Neural cell (in vitro differentiated cells): ENCODE data around the gene RAD51B. TPM values are rescaled to one million over a fixed set of nuclear protein-coding genes. Genes with fewer than 3 reads are reported as not detected.
A peak's percentile ranks its signal among the peaks of the same experiment; 100 is the strongest.

Source experiments
- H2AFZ ChIP-seq: fragments of 200-600, 300-800 bp; sonication (generic), shearing (Covaris generic); 2 replicates; pipeline ENCODE4 v1.6.0; 2014; ENCODE audit warnings: low read depth, mild to moderate bottlenecking, antibody characterized with exemption, low read length, moderate library complexity
- H3F3A ChIP-seq: fragments of 200-600 bp; shearing (Covaris generic); 2 replicates; pipeline ENCODE4 v1.6.1; 2016; ENCODE audit warnings: mild to moderate bottlenecking, moderate library complexity, mixed read lengths, antibody characterized with exemption, low read length; ENCODE audit not compliant: insufficient read depth, poor library complexity, severe bottlenecking
- H3K27ac ChIP-seq: fragments of 200-600, 300-800 bp; sonication (generic), shearing (Covaris generic); 2 replicates; pipeline ENCODE4 v1.5.1; 2014; ENCODE audit warnings: mild to moderate bottlenecking, low read length, moderate library complexity
- H3K27me3 ChIP-seq: fragments of 300-800, 200-600 bp; sonication (generic), shearing (Covaris generic); 2 replicates; pipeline ENCODE4 v1.6.0; 2014; ENCODE audit warnings: mild to moderate bottlenecking, low read depth, low read length, moderate library complexity; ENCODE audit not compliant: insufficient read depth
- H3K36me3 ChIP-seq: fragments of 300-800, 200-600 bp; sonication (generic), shearing (Covaris generic); 2 replicates; pipeline ENCODE4 v1.5.1; 2014; ENCODE audit warnings: mild to moderate bottlenecking, antibody characterized with exemption, low read length, moderate library complexity; ENCODE audit not compliant: insufficient read depth
- H3K4me2 ChIP-seq: fragments of 300-800, 200-600 bp; sonication (generic), shearing (Covaris generic); 2 replicates; pipeline ENCODE4 v1.6.0; 2014; ENCODE audit warnings: mild to moderate bottlenecking, low read length
- H3K4me3 ChIP-seq: fragments of 300-800, 200-600 bp; sonication (generic), shearing (Covaris generic); 2 replicates; pipeline ENCODE4 v1.5.1; 2014; ENCODE audit warnings: mild to moderate bottlenecking, low read length, moderate library complexity
- H3K79me2 ChIP-seq: fragments of 200-600 bp; shearing (Covaris generic); replicated peaks from 2 replicates; pipeline ENCODE4 v1.6.0; 2014; ENCODE audit warnings: mild to moderate bottlenecking, low read length, moderate library complexity; ENCODE audit not compliant: insufficient read depth
- H3K9ac ChIP-seq: fragments of 300-800, 200-600 bp; sonication (generic), shearing (Covaris generic); 2 replicates; pipeline ENCODE4 v1.6.1; 2016; ENCODE audit warnings: mild to moderate bottlenecking, low read length, mixed read lengths
- H3K9me2 ChIP-seq: fragments of 200-600 bp; shearing (Covaris generic); 2 replicates; pipeline ENCODE4 v1.6.1; 2016; ENCODE audit warnings: mild to moderate bottlenecking, low read length, mixed read lengths; ENCODE audit not compliant: insufficient read depth
- H3K9me3 ChIP-seq: fragments of 200-600, 300-800 bp; sonication (generic), shearing (Covaris generic); 2 replicates; pipeline ENCODE4 v1.6.1; 2016; ENCODE audit warnings: mild to moderate bottlenecking, mixed run types, low read length, moderate library complexity, mixed read lengths
- H4K20me1 ChIP-seq: fragments of 200-600 bp; shearing (Covaris generic); 2 replicates; pipeline ENCODE4 v1.6.1; 2016; ENCODE audit warnings: mild to moderate bottlenecking, mixed run types; ENCODE audit not compliant: insufficient read depth
- MXI1 ChIP-seq: fragments of 450-650 bp; conservative IDR thresholded peaks from 2 replicates; pipeline ENCODE4 v1.6.1; 2014; ENCODE audit warnings: antibody characterized with exemption, mild to moderate bottlenecking; ENCODE audit not compliant: poor library complexity, severe bottlenecking
- POLR2AphosphoS5 ChIP-seq: IDR thresholded peaks from 2 replicates; pipeline ENCODE4 v1.6.1; 2012
- RAD21 ChIP-seq: fragments of 450-650 bp; conservative IDR thresholded peaks from 2 replicates; pipeline ENCODE4 v1.6.1; 2014; ENCODE audit warnings: antibody characterized with exemption, mild to moderate bottlenecking, moderate library complexity
- TAF1 ChIP-seq: IDR thresholded peaks from 2 replicates; pipeline ENCODE4 v1.6.1; 2012; ENCODE audit warnings: low read depth
- polyA plus RNA-seq: library from polyadenylated mRNA; depleted of rRNA; stranded (reverse); fragments of >200 nt; gene quantifications from 2 replicates; pipeline ENCODE4 v1.2.3, GENCODE V29; 2014
- TF ChIP-seq, protein P1 (sequence below): IDR thresholded peaks from 2 replicates; pipeline ENCODE4 v1.6.1; 2012; ENCODE audit warnings: borderline replicate concordance

Gene RAD51B
- polyA plus RNA-seq, 1 donor from 2014 or later: 3.1 TPM

DNA sequence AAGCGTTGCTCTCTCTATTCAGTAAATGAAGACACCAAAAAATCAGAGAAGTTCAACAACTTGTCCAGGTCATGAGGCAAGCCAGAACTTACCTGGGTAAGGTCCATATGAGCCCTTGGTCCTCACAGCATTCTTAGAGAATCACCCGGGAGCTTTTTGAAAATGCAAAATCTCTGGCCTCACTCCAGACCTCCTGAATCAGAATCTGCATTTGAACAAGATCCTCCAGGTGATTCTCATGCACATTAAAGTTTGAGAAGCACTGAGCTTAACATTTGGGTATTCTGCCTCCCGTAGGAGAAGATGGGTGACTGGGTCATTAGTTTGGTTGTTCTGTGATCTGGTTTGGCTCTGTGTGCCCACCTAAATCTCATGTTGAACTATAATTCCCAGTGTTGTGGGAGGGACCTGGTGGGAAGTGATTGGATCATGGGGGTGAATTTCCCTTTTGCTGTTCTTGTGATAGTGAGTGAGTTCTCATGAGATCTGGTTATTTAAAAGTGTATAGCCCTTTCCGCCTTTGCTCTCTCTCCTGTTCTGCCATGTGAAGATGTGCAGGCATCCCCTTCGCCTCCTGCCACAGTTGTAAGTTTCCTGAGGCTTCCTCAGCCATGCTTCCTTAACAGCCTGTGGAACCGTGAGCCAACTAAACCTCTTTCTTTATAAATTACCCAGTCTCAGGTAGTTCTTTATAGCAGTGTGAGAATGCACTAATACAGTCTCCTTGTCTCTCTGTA, 221.2 kb downstream of the RAD51B start:
- no peak overlapping the region for H3K4me2 ChIP-seq
- no peak overlapping the region for H3K27ac ChIP-seq

DNA sequence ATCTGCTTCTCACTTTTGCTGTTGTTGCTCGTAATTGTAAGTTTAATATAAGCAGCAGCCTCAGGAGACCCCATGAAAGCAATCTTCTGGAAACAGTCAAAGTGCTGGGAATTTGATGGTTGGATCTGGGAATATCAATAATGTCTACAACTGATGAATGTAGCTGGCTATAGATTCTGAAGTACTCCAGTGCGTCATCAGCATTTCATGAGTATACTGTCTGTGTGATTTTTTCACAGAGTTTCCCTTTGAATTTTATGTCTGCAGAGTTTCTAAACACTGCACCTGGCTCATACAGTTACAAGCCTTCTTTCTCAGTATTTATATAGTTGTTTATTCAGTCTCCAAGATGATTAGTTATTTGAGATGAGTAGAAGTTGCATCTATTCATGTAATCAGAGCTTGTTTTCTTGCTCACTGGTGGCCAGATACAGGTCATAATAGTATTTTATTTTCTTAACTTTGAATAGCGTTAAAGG, 222.3 kb downstream of the RAD51B start:
- no peaks in the 10 kb centered on the region for H3K36me3 ChIP-seq
- no peak overlapping the region for H3K4me3 ChIP-seq
- no peaks in the 10 kb centered on the region for H3K9me2 ChIP-seq
- no peaks in the 10 kb centered on the region for H3K79me2 ChIP-seq
- H4K20me1 ChIP-seq: no peaks in the 10 kb centered on the region
- H3K27ac ChIP-seq: no peak overlapping the region
- H3K4me2 ChIP-seq: no peak overlapping the region
- no peaks in the 10 kb centered on the region for H3F3A ChIP-seq
- no peaks in the 10 kb centered on the region for H3K9me3 ChIP-seq
- H2AFZ ChIP-seq: no peak overlapping the region
- no peak for TF ChIP-seq TAF1
- TF ChIP-seq POLR2AphosphoS5: no peak
- TF ChIP-seq RAD21: no peak
- TF ChIP-seq, protein P1, sequence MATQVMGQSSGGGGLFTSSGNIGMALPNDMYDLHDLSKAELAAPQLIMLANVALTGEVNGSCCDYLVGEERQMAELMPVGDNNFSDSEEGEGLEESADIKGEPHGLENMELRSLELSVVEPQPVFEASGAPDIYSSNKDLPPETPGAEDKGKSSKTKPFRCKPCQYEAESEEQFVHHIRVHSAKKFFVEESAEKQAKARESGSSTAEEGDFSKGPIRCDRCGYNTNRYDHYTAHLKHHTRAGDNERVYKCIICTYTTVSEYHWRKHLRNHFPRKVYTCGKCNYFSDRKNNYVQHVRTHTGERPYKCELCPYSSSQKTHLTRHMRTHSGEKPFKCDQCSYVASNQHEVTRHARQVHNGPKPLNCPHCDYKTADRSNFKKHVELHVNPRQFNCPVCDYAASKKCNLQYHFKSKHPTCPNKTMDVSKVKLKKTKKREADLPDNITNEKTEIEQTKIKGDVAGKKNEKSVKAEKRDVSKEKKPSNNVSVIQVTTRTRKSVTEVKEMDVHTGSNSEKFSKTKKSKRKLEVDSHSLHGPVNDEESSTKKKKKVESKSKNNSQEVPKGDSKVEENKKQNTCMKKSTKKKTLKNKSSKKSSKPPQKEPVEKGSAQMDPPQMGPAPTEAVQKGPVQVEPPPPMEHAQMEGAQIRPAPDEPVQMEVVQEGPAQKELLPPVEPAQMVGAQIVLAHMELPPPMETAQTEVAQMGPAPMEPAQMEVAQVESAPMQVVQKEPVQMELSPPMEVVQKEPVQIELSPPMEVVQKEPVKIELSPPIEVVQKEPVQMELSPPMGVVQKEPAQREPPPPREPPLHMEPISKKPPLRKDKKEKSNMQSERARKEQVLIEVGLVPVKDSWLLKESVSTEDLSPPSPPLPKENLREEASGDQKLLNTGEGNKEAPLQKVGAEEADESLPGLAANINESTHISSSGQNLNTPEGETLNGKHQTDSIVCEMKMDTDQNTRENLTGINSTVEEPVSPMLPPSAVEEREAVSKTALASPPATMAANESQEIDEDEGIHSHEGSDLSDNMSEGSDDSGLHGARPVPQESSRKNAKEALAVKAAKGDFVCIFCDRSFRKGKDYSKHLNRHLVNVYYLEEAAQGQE: peak; percentile 56
- H3K27me3 ChIP-seq: no peaks in the 10 kb centered on the region
- no peak overlapping the region for H3K9ac ChIP-seq

More for the DNA sequence above, 221.2 kb downstream of the RAD51B start:
- H4K20me1 ChIP-seq: no peaks in the 10 kb centered on the region
- H3K9me2 ChIP-seq: no peaks in the 10 kb centered on the region
- no peak overlapping the region for H2AFZ ChIP-seq
- H3K9ac ChIP-seq: no peak overlapping the region
- no peaks in the 10 kb centered on the region for H3K9me3 ChIP-seq
- no peaks in the 10 kb centered on the region for H3F3A ChIP-seq
- H3K4me3 ChIP-seq: no peak overlapping the region
- no peaks in the 10 kb centered on the region for H3K27me3 ChIP-seq
- H3K79me2 ChIP-seq: no peaks in the 10 kb centered on the region
- no peak for TF ChIP-seq MXI1
- H3K36me3 ChIP-seq: no peaks in the 10 kb centered on the region

DNA sequence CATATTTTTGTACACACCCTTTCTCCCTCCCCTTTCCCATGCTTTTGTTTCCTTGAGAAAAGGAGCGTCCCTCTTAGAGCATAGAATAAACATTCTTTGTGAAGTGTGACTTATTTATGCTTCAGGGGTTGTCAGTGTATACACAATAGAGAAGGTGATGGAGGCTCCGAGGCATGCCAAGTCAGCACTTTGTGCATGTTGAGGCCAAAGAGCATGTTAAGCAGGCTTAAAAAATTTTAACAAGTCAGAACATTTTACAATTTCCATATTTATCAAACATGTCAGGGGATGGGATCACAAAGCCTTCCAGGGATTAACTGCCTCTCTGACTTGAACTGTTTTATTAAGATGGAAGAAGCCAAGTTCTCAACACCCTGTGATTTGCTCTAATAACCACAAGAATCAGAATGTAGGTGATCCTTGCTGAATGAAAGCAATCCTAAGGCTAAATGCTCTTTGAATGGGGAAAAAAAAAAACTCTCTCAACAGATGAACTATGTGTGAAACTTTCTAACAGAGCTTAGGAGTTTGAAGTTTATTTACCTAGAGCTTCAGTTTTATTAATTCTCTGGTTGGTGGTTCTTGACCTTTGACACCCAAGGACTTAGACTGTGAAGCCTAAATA, 223.1 kb downstream of the RAD51B start:
- no peak for TF ChIP-seq TAF1
- Histone ChIP-seq H3K4me3 (no peak overlapping the region), H3K4me2 (no peak overlapping the region), H3K9ac (no peak overlapping the region), H3K27me3 (no peaks in the 10 kb centered on the region), H4K20me1 (no peaks in the 10 kb centered on the region), H2AFZ (no peak overlapping the region), H3F3A (no peaks in the 10 kb centered on the region), H3K79me2 (no peaks in the 10 kb centered on the region), H3K9me2 (no peaks in the 10 kb centered on the region), H3K36me3 (no peaks in the 10 kb centered on the region), H3K9me3 (no peaks in the 10 kb centered on the region), H3K27ac (no peak overlapping the region)
